Tibial nerve (tissue), 4 donors: ENCODE measurements around the gene SAMD3. TPM values are rescaled to one million over a fixed set of nuclear protein-coding genes. Genes with fewer than 3 reads are reported as not detected.

ENCODE experiments used
- DNase-seq, 2 donors: peaks; one replicate each; pipeline ENCODE4 v3.0.0-alpha.2; 2019; ENCODE audit warnings: low spot score in 2 of 2
- H3K27ac ChIP-seq, 4 donors: fragments of 200-600 bp; sonication (generic) in 3 of 4; one replicate each; pipeline ENCODE4 v1.5.1; 2017 to 2019; ENCODE audit warnings: mild to moderate bottlenecking in 1 of 4
- H3K27me3 ChIP-seq, 2 donors: fragments of 200-600 bp; sonication (generic) in 1 of 2; one replicate each; pipeline versions ENCODE4 v1.5.1 to v1.6.0; 2017 to 2019
- H3K36me3 ChIP-seq, 3 donors: fragments of 200-600 bp; sonication (generic); one replicate each; pipeline ENCODE4 v1.5.1; 2018 to 2019
- H3K4me1 ChIP-seq, 4 donors: fragments of 200-600 bp; sonication (generic) in 3 of 4; one replicate each; pipeline ENCODE4 v1.5.1; 2017 to 2019
- H3K4me3 ChIP-seq, 4 donors: fragments of 200-600 bp; sonication (generic) in 3 of 4; one replicate each; pipeline ENCODE4 v1.5.1; 2017 to 2019; ENCODE audit warnings: mild to moderate bottlenecking in 1 of 4, moderate library complexity in 1 of 4
- H3K9me3 ChIP-seq, 4 donors: fragments of 200-600 bp; sonication (generic) in 3 of 4; one replicate each; pipeline ENCODE4 v1.5.1; 2017 to 2019
- EP300 ChIP-seq, 2 donors: sonication (generic); formaldehyde crosslinking; IDR thresholded peaks; one replicate each; pipeline ENCODE4 v1.6.1; 2017; ENCODE audit warnings: antibody characterized with exemption in 2 of 2, mild to moderate bottlenecking in 1 of 2
- POLR2A ChIP-seq, 2 donors: fragments of 450-650 bp; IDR thresholded peaks; one replicate each; pipeline ENCODE4 v1.6.1; 2017; ENCODE audit warnings: antibody characterized with exemption in 2 of 2, mild to moderate bottlenecking in 2 of 2, moderate library complexity in 2 of 2
- WGBS, 2 donors: methylation state at CpG; one replicate each; pipeline ENCODE4 v1.1.5; 2018; 5-methylcytosine and 5-hydroxymethylcytosine counted together
- total RNA-seq, 4 donors: library from RNA; depleted of rRNA; stranded (reverse); fragments of >200 nt; gene quantifications; one replicate each; pipeline ENCODE4 v1.1.0, GENCODE V29; 2016
- TF ChIP-seq, protein P1 (sequence below), 5 experiments: fragments of 200-600 bp in 3 of 5; fragments of 450-650 bp in 2 of 5; sonication (generic) in 3 of 5; IDR thresholded peaks; one replicate each; pipeline ENCODE4 v1.5.1; 2016 to 2019; ENCODE audit warnings: antibody characterized with exemption in 5 of 5, mild to moderate bottlenecking in 3 of 5, moderate library complexity in 2 of 5

Gene SAMD3
- total RNA-seq, 4 donors from 2014 or later = 0.44 to 4.0 (median 1.4) TPM

GRCh38 chr6:130099119-130099518 lies 123.6 kb downstream of the SAMD3 start:
- Histone ChIP-seq H3K4me1 (no peaks in the 10 kb centered on the region), H3K36me3 (peaks cover 0 to 49% (median 0%) of the 10 kb centered on the region in 3 donors), H3K27ac (no peak overlapping the region), H3K27me3 (no peaks in the 10 kb centered on the region), H3K4me3 (no peak overlapping the region), H3K9me3 (no peaks in the 10 kb centered on the region)
- DNase-seq = no peak
- WGBS, 2 donors = 96 to 97% methylated on average over 3 of the region's 3 CpGs
- no peak for TF ChIP-seq EP300 (IDR thresholded peaks at IDR 0.05)
- no peak for TF ChIP-seq POLR2A (IDR thresholded peaks at IDR 0.05)

DNA sequence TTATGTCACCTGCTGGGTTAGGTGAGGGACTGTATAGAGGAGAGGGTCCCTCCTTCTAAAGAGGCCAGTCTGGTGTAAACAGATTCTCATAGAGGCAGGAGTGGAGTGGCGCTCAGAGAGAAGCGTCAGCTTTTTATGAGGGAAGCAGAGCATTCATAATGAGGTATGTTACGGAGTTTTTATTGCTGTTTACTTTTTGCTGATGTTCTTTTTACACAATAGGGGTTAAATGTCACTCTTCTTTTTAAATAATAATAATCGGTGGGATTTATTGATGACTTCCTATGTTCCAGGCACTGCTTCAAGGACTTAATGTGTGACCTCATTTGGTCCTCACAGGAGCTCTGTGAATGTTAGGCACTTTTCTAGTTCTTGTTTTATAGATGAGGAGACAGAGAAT lies 124.4 kb downstream of the SAMD3 start:
- DNase-seq = no peak
- TF ChIP-seq, protein P1, sequence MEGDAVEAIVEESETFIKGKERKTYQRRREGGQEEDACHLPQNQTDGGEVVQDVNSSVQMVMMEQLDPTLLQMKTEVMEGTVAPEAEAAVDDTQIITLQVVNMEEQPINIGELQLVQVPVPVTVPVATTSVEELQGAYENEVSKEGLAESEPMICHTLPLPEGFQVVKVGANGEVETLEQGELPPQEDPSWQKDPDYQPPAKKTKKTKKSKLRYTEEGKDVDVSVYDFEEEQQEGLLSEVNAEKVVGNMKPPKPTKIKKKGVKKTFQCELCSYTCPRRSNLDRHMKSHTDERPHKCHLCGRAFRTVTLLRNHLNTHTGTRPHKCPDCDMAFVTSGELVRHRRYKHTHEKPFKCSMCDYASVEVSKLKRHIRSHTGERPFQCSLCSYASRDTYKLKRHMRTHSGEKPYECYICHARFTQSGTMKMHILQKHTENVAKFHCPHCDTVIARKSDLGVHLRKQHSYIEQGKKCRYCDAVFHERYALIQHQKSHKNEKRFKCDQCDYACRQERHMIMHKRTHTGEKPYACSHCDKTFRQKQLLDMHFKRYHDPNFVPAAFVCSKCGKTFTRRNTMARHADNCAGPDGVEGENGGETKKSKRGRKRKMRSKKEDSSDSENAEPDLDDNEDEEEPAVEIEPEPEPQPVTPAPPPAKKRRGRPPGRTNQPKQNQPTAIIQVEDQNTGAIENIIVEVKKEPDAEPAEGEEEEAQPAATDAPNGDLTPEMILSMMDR (IDR thresholded peaks at IDR 0.05) = no peak
- TF ChIP-seq EP300 (IDR thresholded peaks at IDR 0.05) (no peak), POLR2A (IDR thresholded peaks at IDR 0.05) (no peak)
- Histone ChIP-seq H3K27me3 (no peaks in the 10 kb centered on the region), H3K4me1 (no peaks in the 10 kb centered on the region), H3K9me3 (no peaks in the 10 kb centered on the region), H3K36me3 (peaks cover 0 to 56% (median 0%) of the 10 kb centered on the region in 3 donors), H3K4me3 (no peak overlapping the region), H3K27ac (no peak overlapping the region)
- WGBS, 2 donors = 78 to 84% methylated on average over 4 of the region's 4 CpGs

Other genes with a start within 250 kb of the SAMD3 start
- gene L3MBTL3, start 204.4 kb downstream of the SAMD3 start, total RNA-seq = 10 to 100 TPM; 12.3 to 17.3 (median 14.4) TPM
- 10 to 100 TPM in 2 of 4 donors, 1 to 10 TPM in 2; 5.3 to 11.8 (median 8.1) TPM for gene TMEM200A, start 143.1 kb upstream of the SAMD3 start, total RNA-seq